SH-SY5Y (cell line): Measurements from ENCODE around the gene EHBP1.

Experiments
- GATA2 ChIP-seq: IDR thresholded peaks from 2 replicates; pipeline ENCODE4 v1.6.1; 2011; ENCODE audit warnings: mild to moderate bottlenecking, low read depth, low read length
- GATA3 ChIP-seq: IDR thresholded peaks from 2 replicates; pipeline ENCODE4 v1.6.1; 2011; ENCODE audit warnings: low read depth, mild to moderate bottlenecking, low read length, moderate library complexity

GRCh38 chr2:62706721-62707521, 1.4 kb downstream of the EHBP1 start:
- TF ChIP-seq GATA3 (no peak), GATA2 (no peak)
